ENCODE measurements around the gene ALAS1.

Gene ALAS1

GRCh38 chr3:52249683-52250082 is 51.7 kb downstream of the ALAS1 start:
- no peak overlapping the region for H3K27ac ChIP-seq (replicated peaks)
- TF ChIP-seq, protein P1, sequence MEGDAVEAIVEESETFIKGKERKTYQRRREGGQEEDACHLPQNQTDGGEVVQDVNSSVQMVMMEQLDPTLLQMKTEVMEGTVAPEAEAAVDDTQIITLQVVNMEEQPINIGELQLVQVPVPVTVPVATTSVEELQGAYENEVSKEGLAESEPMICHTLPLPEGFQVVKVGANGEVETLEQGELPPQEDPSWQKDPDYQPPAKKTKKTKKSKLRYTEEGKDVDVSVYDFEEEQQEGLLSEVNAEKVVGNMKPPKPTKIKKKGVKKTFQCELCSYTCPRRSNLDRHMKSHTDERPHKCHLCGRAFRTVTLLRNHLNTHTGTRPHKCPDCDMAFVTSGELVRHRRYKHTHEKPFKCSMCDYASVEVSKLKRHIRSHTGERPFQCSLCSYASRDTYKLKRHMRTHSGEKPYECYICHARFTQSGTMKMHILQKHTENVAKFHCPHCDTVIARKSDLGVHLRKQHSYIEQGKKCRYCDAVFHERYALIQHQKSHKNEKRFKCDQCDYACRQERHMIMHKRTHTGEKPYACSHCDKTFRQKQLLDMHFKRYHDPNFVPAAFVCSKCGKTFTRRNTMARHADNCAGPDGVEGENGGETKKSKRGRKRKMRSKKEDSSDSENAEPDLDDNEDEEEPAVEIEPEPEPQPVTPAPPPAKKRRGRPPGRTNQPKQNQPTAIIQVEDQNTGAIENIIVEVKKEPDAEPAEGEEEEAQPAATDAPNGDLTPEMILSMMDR (IDR thresholded peaks at IDR 0.05; ENCODE audit: insufficient read depth, low read length): no peak
- TF ChIP-seq POLR2AphosphoS5 (IDR thresholded peaks at IDR 0.05; ENCODE audit: low read depth) (no peak), GABPA (IDR thresholded peaks at IDR 0.05; ENCODE audit: low read depth) (no peak), SPI1 (IDR thresholded peaks at IDR 0.05; ENCODE audit: borderline replicate concordance, low read depth) (no peak), REST (IDR thresholded peaks at IDR 0.05; ENCODE audit: insufficient replicate concordance, low read depth) (no peak)
- no peak for DNase-seq (ENCODE audit: low read depth in 1 of 2, low spot score in 1 of 2)
- H3K4me3 ChIP-seq (replicated peaks; ENCODE audit: insufficient read depth, low read length): no peak overlapping the region
- no peaks in the 10 kb centered on the region for H3K27me3 ChIP-seq (ENCODE audit: insufficient read depth, poor library complexity, severe bottlenecking)

- DNase-seq (ENCODE audit: low read depth in 1 of 2, low spot score in 1 of 2): no peak
- H3K4me3 ChIP-seq (replicated peaks; ENCODE audit: insufficient read depth, low read length): no peak overlapping the region
- TF ChIP-seq POLR2AphosphoS5 (IDR thresholded peaks at IDR 0.05; ENCODE audit: low read depth) (no peak), SPI1 (IDR thresholded peaks at IDR 0.05; ENCODE audit: borderline replicate concordance, low read depth) (no peak), REST (IDR thresholded peaks at IDR 0.05; ENCODE audit: insufficient replicate concordance, low read depth) (no peak), GABPA (IDR thresholded peaks at IDR 0.05; ENCODE audit: low read depth) (no peak)
- TF ChIP-seq, protein P1 (IDR thresholded peaks at IDR 0.05; ENCODE audit: insufficient read depth, low read length): no peak
- no peak overlapping the region for H3K27ac ChIP-seq (replicated peaks)
- H3K27me3 ChIP-seq (ENCODE audit: insufficient read depth, poor library complexity, severe bottlenecking): no peaks in the 10 kb centered on the region
Observed at GRCh38 chr3:52250122-52250521, 52.2 kb downstream of the ALAS1 start.

- TF ChIP-seq, protein P1 (IDR thresholded peaks at IDR 0.05; ENCODE audit: insufficient read depth, low read length): no peak
- TF ChIP-seq SPI1 (IDR thresholded peaks at IDR 0.05; ENCODE audit: borderline replicate concordance, low read depth): peak; percentile 99
- no peak for TF ChIP-seq REST (IDR thresholded peaks at IDR 0.05; ENCODE audit: insufficient replicate concordance, low read depth)
- TF ChIP-seq POLR2AphosphoS5 (IDR thresholded peaks at IDR 0.05; ENCODE audit: low read depth): peak; percentile 93
- TF ChIP-seq GABPA (IDR thresholded peaks at IDR 0.05; ENCODE audit: low read depth): no peak
- Histone ChIP-seq H3K27ac (replicated peaks) (peak overlapping the region; percentile 61), H3K4me3 (replicated peaks; ENCODE audit: insufficient read depth, low read length) (no peak overlapping the region), H3K27me3 (ENCODE audit: insufficient read depth, poor library complexity, severe bottlenecking) (no peaks in the 10 kb centered on the region)
- peak; percentile 90 to 93 for DNase-seq (ENCODE audit: low read depth in 1 of 2, low spot score in 1 of 2)
Observed at GRCh38 chr3:52253314-52254304, 55.6 kb downstream of the ALAS1 start.
